Measurements from ENCODE around the gene RMI1. TPM values are rescaled to one million over a fixed set of nuclear protein-coding genes. Genes with fewer than 3 reads are reported as not detected.

The RMI1 gene
- total RNA-seq, 4 donors from 2014 or later: 1.8 to 5.2 (median 2.6) TPM

GRCh38 chr9:83934569-83935275, 45.9 kb upstream of the RMI1 start:
- WGBS, 2 donors: 71 to 72% methylated on average over 5 of the region's 5 CpGs
- TF ChIP-seq POLR2A (IDR thresholded peaks at IDR 0.05): no peak
- TF ChIP-seq CTCF (IDR thresholded peaks at IDR 0.05): no peak
- TF ChIP-seq EP300 (IDR thresholded peaks at IDR 0.05): no peak
- H3K27ac ChIP-seq: no peak overlapping the region

GRCh38 chr9:83935276-83935935, 45.2 kb upstream of the RMI1 start:
- Histone ChIP-seq H3K27me3 (no peaks in the 10 kb centered on the region), H3K9me3 (no peaks in the 10 kb centered on the region), H3K4me3 (no peak overlapping the region), H3K36me3 (peaks cover 0 to 21% (median 0%) of the 10 kb centered on the region in 3 donors), H3K4me1 (peaks cover 0 to 7% (median 0%) of the 10 kb centered on the region in 4 donors), H3K27ac (no peak overlapping the region)
- TF ChIP-seq CTCF (IDR thresholded peaks at IDR 0.05) (no peak), POLR2A (IDR thresholded peaks at IDR 0.05) (no peak), EP300 (IDR thresholded peaks at IDR 0.05) (no peak)
- 56 to 59% methylated on average over 3 of the region's 3 CpGs for WGBS, 2 donors
- no peak for DNase-seq (ENCODE audit: low spot score in 2 of 2)

More at GRCh38 chr9:83934569-83935275, 45.9 kb upstream of the RMI1 start:
- Histone ChIP-seq H3K4me1 (peaks cover 0 to 7% (median 0%) of the 10 kb centered on the region in 4 donors), H3K9me3 (no peaks in the 10 kb centered on the region), H3K4me3 (no peak overlapping the region), H3K27me3 (no peaks in the 10 kb centered on the region), H3K36me3 (peaks cover 0 to 15% (median 0%) of the 10 kb centered on the region in 3 donors)
- no peak for DNase-seq (ENCODE audit: low spot score in 2 of 2)

- H3K4me3 ChIP-seq: no peak overlapping the region
- H3K4me1 ChIP-seq: peaks cover 0 to 7% (median 0%) of the 10 kb centered on the region in 4 donors
- H3K36me3 ChIP-seq: peaks cover 0 to 33% (median 6%) of the 10 kb centered on the region in 3 donors
- no peaks in the 10 kb centered on the region for H3K9me3 ChIP-seq
- H3K27me3 ChIP-seq: no peaks in the 10 kb centered on the region
- no peak for DNase-seq (ENCODE audit: low spot score in 2 of 2)
- WGBS, 2 donors: 74 to 88% methylated on average over 6 of the region's 6 CpGs
- H3K27ac ChIP-seq: no peak overlapping the region
- TF ChIP-seq POLR2A (IDR thresholded peaks at IDR 0.05) (no peak), EP300 (IDR thresholded peaks at IDR 0.05) (no peak), CTCF (IDR thresholded peaks at IDR 0.05) (no peak)
Measured at GRCh38 chr9:83936523-83936922, 44.1 kb upstream of the RMI1 start.

- DNase-seq (ENCODE audit: low spot score in 2 of 2): peak in 1 of 2 donors; percentile 50
- H3K27me3 ChIP-seq: no peaks in the 10 kb centered on the region
- no peaks in the 10 kb centered on the region for H3K9me3 ChIP-seq
- peaks cover 0 to 47% (median 8%) of the 10 kb centered on the region in 3 donors for H3K36me3 ChIP-seq
- H3K4me3 ChIP-seq: no peak overlapping the region
- TF ChIP-seq EP300 (IDR thresholded peaks at IDR 0.05) (no peak), POLR2A (IDR thresholded peaks at IDR 0.05) (no peak), CTCF (IDR thresholded peaks at IDR 0.05) (peak; percentile 33 to 77 (median 62))
- peaks cover 0 to 7% (median 0%) of the 10 kb centered on the region in 4 donors for H3K4me1 ChIP-seq
- no peak overlapping the region for H3K27ac ChIP-seq
- 34 to 49% methylated on average over 1 of the region's 1 CpG for WGBS, 2 donors
Measured at GRCh38 chr9:83937861-83938455, 42.6 kb upstream of the RMI1 start.

Measured in tibial nerve (tissue), 4 donors.